ENCODE measurements around the gene OPN3.

The OPN3 gene

DNA sequence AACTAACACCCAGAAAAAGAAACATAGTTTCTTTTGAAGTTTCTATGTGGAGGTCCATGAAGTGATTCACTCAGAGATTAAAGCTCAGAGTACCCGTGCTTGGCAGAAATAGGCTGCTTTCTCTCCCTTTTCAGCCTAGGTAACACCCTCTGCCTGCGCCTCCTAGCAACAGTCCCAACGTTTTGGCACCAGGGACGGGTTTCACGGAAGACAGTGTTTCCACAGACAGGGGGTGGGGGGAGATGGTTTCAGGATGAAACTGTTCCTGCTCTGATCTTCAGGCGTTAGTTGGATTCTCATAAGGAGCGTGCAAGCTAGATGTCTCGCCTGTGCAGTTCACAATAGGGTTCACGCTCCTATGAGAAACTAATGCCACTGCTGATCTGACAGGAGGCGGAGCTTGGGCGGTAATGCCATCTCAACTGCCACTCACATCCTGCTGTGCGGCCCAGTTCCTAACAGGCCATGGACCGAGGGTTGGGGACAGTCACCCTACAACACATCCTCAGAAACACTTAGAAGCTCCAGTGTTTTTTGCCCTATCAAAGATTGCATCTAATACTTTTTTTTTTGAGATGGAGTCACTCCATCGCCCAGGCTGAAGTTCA, 53.2 kb downstream of the OPN3 start:
- no peak for DNase-seq

DNA sequence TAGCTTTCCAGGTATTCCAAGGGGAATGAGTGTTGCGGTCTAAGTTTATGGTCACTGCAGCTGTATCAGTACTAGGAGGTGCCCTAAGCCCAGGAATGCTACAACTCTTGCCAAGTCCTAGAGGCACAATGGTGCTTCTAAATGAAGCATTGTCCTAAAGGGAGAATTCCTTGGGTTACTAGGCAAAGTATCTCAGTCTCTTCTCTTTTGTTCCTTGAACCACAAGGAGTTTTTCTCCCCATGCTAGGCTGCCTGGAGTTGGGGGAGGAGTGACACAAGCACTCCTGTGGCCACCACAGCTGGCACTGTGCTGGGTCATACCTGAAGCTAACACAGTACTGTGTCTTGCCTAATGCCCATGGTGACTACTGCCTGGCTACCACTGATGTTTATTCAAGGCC, 57.2 kb downstream of the OPN3 start:
- no peak for DNase-seq

DNA sequence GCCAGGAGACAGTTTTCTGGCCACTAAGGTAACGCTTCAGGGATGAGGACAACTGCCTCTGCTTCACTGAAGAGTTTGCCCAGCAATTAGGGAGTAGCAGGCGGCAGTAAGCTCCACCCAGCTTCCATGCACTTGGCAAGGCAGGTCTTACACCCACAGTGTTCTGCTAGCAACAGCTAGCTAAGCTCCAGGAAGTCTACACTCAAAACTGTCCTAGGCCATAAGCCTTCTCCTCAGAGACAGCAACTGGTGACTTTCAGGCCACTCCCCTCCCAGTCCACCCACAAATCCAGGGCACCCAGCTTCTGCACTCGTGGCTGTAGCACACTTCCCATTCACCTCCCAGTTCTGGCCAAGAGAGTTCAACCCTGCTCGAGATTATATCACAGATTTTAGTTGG, 60.7 kb downstream of the OPN3 start:
- DNase-seq: no peak

DNA sequence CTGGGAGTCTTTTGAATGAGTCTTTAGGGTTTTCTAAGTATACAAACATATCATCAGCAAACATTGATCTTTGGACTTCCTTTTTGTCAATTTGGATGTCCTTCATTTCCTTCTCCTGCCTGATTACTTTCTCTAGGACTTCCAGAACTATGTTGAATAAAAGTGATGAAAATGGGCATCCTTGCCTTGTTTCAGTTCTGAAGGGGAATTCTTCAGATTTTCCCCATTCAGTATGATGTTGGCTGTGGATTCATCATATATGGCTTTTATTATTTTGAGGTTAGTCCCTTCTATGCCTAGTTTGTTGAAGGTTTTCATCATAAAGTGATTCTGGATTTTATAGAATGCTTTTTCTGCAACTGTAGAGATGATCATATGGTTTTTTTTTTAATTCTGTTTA, 66.0 kb downstream of the OPN3 start:
- DNase-seq: no peak

DNA sequence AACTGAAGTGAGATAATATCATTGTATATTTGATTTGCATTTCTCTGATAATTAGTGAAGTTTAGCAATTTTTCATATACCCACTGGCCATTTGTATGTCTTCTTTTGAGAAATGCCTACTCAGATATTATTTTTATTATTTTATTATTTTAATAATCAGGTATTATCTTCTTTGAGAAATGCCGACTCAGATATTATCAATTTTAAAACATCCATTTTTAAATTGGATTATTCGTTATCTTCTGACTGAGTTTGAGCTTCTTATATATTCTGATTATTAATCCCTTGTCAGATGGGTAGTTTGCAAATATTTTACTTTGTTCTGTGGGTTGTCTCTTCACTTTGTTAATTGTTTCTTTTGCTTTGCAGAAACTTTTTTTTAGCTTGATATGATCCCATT, 70.3 kb downstream of the OPN3 start:
- DNase-seq: no peak

DNA sequence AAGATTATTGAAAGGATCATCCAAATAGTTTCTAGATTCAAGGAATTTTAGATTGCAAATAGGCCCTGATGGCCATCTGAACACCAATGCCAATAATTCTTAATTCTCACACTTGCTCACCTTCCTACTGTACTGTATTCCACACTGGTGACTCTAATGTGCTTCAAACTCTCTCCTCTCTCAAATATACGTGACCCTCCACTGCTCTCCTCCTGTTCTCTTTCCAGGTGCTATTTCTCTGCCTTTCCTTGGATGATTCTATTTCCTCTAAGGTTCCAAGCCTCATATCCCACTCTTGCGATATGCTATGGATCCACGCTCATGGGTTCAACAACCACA, 79.4 kb downstream of the OPN3 start:
- no peak for DNase-seq

DNA sequence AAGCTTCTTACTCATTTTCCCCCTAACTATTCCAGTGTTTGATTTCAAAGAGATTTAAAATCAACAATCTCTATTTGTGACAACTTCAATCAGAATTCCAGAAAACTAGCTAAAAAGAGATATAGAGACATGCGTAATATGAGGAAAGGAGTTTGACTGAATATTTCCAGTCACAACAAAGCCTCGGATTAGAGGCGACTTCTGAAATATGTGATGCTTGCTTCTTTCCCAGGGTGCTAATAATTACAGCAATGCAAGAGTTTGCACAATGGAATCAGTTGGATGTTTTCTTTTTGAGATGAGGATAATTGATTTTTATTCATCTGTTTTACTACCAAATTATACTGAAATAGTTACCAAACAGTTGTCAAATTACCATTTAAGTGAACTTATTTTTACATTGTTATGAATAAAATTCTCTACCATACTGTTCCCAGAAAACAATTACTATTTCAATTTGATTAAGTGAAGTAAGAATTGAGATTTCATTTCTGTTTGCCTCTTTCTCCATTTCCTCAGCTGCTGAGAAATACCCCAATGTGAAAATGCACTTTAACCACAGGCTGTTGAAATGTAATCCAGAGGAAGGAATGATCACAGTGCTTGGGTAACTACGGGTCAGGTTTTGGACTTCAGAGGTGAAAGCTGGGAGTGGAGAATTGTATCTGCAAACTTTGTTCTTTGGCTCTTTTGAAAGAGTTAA, 79.9 kb downstream of the OPN3 start:
- no peak for DNase-seq

DNA sequence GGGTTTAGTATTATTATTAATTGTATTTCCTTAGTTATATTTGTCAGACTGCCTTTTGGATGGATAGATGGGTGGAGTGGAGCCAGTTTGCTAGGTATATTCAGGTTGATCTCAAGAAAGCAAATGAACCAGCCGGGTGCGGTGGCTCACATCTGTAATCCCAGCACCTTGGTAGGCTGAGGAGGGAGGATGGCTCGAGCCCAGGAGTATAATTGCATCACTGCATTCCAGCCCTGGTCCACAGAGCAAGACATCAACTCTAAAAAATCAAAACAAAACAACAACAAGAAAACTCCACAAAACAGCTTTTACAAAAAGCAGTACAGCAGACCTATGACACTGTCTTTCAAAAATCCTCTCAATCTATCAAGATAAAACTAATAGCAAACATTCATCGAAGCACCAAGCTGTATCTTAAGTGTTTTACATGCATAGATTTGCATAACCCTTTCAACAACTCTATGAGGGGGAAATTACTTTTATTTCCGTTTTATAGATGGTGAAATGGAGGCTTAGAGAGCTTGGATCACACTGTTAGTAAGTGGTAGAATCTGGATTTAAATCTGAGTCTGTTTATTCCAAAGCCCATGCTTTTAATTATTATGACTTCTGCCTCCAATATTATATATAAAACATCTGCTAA, 82.5 kb downstream of the OPN3 start:
- no peak for DNase-seq

DNA sequence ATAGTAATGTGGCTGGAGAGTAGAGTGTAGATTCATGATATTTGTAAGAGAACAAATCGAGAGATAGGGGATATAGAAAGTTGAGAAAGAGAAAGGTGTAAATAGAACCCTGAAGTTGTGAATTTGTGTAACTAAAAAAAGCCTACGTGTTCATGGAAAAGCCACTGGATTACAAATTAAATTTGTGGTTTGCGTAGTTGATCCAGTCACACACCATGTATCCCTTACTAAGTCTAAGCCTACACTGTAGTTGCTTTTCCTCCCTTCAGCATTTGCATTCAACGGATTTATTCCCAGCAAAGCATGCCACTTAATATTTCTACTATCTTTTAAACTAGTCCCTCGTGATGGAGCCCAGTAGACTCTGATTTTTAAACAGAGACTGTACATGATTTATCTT, 83.1 kb downstream of the OPN3 start:
- DNase-seq: no peak

DNA sequence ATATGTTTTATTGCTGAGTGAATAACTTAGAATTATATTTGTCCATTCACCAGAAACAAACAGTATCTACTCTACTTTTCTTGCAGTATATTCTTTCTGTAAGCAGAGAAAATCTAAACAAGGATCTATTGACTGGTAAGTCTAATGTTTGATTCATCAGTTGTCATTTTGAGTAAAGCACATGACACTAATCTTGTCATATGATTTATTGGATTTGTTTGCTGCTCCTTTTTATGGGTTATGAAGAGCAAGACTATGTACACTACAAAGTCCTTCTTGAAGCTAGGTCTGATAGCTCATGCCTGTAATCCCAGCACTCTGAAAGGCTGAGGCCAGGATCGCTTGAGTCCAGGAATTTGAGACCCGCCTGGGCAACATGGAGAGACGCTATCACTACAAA, 84.6 kb downstream of the OPN3 start:
- no peak for DNase-seq

DNA sequence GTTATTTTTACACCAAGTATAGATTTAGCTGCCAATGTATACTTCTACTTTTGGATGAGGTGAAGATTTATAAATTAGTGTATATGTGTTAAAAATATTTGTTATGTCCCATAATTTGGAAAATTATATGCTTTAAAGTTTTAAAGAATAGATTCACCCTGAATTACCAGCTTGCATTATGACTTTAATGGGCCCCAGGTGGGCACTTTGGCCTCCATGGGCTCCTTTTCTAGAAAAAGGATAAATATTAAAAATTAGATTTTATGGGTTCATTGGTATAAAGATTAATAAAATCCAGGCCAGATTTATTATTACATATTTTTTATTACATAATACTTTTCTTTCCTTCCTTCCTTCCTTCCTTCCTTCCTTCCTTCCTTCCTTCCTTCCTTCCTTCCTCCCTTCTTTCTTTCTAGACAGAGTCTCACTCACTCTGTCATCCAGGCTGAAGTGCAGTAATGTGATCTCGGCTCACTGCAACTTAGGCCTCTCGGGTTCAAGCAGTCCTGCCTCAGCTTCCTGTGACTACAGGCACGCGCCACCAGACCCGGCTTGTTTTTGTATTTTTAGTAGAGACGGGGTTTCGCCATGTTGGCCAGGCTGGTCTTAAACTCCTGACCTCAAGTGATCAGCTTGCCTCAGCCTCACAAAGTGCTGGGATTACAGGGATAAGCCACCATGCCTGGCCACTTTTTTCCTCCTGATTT, 86.1 kb downstream of the OPN3 start:
- no peak for DNase-seq

DNA sequence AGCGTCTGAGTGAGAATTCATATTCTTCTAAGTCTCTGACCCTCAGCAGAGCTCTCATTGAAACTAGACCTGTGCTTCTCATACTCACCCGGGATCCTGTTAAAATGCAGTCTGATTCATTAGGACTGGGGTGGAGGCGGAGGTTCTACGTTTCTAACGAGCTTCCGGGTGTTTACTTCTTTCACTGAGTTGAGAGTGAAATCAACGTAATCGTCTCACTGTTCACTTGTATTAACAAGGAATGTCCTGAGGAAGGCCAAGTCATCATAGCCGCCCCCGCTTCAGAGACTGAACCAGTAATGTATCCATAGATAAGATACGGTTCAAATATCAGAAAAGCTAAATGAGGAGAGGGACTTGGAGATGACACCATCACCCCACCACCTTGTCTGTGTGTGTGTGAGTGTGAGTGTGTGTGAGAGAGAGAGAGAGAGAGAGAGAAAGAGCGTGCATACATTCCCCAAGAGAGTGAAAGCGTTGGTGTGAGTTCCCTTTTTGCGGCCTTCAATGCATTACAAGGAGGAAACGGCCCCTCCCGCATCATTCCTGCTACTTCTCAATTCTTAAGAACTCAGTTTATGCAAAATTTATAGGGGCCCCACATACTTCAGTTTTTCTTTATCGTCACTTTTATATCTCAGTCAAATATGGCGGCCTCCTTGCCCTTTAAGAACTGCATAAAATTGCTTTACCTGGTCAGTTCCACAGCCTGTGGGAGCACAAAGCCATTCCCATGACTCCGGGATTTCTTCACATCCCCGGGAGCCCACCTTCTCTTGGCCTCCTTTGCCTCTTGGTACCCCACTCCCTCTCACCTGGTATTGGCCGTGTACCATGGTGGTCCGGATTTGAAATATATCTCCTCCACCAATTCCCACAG, 88.2 kb downstream of the OPN3 start:
- peak; percentile 79 for DNase-seq

DNA sequence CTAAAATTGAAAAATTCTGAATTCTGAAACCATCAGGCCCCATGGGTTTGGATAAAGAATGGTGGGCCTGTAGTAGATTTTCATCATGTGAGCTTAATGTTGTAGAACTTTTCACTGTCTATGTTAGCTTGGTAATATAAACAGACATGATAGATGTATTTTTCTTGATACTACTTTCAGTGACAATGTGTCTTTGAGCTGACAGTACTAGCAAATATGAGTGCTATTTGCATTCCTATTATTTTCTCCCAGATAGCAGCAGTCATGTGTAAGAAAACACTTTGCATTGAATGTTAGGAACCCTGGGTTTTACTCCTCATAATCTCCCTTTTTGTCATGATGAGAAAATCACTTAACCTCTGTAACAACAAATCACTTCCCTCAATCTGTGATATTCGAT, 89.9 kb downstream of the OPN3 start:
- no peak for DNase-seq

DNA sequence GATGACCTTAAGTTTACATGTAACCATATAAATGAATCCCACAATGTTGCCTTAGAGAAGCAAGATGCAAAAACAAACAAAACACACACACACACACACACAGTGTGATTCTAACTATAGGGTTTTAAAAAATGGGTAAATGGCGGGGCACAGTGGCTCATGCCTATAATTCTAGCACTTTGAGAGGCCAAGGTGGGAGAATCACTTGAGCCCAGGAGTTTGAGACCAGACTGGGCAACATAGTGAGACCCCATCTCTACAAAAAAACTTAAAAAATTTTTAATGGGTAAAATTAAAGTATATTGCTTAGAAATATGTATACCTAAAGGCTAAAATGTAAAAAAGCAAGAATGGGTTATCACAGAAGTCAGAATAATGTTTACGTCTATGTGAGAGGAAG, 92.2 kb downstream of the OPN3 start:
- DNase-seq: no peak

Data from CD4-positive, alpha-beta T cell treated with Interferon gamma for 1 hour (primary cell).